Measurements from ENCODE around the gene FBXL16. TPM values are rescaled to one million over a fixed set of nuclear protein-coding genes. Genes with fewer than 3 reads are reported as not detected.

FBXL16 gene
- total RNA-seq, 1 donor from 2014 or later, result 3.0 TPM

DNA sequence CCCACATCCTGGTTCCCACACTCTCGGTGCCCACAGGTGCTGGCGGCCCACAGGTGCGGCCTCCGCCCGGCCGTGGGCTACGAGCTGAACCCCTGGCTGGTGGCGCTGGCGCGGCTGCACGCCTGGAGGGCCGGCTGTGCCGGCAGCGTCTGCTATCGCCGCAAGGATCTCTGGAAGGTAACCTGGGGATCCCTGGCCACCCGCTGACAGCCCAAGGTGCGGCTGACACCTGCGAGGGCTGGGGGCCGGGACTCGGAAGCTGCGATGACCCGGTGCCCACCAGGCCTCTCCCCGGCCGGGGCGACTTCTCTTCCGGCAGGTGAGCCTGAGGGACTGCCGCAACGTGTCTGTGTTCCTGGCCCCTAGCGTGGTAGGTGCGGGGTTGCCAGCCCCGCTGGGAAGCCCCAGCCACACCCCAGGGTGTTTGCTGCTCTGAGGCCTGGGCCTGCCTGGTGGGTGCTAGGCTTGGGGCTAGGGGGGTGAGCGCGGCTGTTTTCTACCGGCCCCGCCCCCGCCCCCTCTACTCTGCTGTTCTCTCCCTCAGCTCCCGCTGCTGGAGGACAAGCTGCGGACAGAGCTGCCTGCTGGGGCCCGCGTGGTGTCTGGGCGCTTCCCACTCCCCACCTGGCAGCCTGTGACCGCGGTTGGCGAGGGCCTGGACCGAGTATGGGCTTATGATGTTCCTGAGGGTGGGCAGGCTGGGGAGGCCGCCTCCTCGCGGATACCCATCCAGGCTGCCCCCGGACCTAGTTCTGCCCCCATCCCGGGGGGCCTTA lies 16.4 kb upstream of the FBXL16 start:
- Mint-ChIP-seq H3K27me3 (ENCODE audit: low read depth) (peaks cover 12% of the 10 kb centered on the region), H3K9me3 (no peaks in the 10 kb centered on the region), H3K4me3 (peak overlapping the region; percentile 72), H3K27ac (ENCODE audit: unreplicated experiment) (no peak overlapping the region), H3K36me3 (ENCODE audit: low read depth) (no peaks in the 10 kb centered on the region), H3K4me1 (peaks cover 21% of the 10 kb centered on the region)
- no peak for DNase-seq (ENCODE audit: low read depth, low spot score)
- TF ChIP-seq, protein P1, sequence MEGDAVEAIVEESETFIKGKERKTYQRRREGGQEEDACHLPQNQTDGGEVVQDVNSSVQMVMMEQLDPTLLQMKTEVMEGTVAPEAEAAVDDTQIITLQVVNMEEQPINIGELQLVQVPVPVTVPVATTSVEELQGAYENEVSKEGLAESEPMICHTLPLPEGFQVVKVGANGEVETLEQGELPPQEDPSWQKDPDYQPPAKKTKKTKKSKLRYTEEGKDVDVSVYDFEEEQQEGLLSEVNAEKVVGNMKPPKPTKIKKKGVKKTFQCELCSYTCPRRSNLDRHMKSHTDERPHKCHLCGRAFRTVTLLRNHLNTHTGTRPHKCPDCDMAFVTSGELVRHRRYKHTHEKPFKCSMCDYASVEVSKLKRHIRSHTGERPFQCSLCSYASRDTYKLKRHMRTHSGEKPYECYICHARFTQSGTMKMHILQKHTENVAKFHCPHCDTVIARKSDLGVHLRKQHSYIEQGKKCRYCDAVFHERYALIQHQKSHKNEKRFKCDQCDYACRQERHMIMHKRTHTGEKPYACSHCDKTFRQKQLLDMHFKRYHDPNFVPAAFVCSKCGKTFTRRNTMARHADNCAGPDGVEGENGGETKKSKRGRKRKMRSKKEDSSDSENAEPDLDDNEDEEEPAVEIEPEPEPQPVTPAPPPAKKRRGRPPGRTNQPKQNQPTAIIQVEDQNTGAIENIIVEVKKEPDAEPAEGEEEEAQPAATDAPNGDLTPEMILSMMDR (conservative IDR thresholded peaks at IDR 0.05), result no peak

DNA sequence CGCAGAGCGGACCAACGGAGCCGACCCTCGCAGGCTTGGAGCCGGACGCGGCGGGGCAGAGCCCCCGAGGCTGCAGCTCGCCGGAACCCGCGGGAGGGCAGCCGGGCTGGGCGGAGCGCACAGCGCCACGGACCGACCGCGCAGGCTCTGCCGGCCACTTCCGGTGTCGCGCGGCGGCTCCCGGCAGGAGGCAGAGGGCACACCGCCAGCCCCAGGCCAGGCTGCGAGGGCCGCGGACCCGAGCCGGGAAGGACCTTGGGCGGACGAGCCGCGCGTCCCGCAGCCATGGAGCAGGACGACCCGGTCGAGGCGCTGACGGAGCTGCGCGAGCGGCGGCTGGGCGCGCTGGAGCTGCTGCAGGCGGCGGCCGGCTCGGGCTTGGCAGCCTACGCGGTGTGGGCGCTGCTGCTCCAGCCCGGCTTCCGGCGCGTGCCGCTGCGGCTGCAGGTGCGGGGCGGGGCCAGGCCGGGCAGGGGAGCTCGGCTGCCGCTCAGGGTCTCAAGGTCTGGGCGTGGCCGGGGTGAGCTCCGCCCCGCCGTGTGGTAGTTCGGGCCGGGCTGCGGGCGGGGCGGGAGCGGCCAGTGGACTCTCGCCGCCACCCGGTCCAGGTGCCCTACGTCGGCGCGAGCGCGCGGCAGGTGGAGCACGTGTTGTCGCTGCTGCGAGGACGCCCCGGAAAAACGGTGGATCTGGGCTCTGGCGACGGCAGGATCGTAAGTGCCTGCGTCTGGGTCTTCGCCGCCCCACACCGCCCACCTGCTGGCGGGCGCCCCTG lies 15.6 kb upstream of the FBXL16 start, which contains the start of gene ANTKMT:
Gene ANTKMT (plus strand): TSS at position 157 of the 775 bp plus-strand sequence. CDS start 129 bp downstream, at position 286.
- Mint-ChIP-seq H3K27me3 (ENCODE audit: low read depth) (peaks cover 11% of the 10 kb centered on the region), H3K27ac (ENCODE audit: unreplicated experiment) (peak within 1 kb of the TSS; percentile 92), H3K4me3 (peak within 1 kb of the TSS; percentile 94), H3K9me3 (no peaks in the 10 kb centered on the region), H3K36me3 (ENCODE audit: low read depth) (no peaks in the 10 kb centered on the region), H3K4me1 (peaks cover 24% of the 10 kb centered on the region)
- TF ChIP-seq, protein P1 (conservative IDR thresholded peaks at IDR 0.05), result peak; percentile 16
- peak; percentile 73 for DNase-seq (ENCODE audit: low read depth, low spot score)

DNA sequence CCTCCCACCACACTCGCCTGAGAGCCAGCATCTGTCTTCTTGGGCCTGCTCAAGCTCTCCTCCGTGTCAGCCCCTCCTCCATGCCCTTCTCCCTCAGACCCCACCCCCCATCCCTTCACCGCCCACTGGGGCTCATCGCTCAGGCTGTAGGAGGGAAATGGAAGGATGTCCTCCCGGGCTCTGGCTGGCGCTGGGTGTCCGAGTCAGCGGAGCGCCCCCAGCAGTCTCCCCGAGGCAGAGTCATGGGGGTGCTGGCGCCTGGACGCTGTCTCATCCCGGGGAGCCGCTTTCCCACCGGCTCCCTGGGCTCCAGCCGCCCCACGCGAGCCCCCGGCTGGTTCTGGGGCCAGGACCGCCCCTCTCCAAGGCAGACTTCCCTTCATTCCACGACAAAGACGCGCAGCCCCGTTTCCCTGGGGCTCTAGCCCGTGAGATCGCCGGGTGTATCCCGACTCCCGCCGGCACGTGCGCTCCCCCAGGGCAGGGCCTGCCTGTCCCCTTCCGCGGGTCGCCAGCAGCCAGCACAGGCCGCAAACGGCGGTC lies 14.9 kb upstream of the FBXL16 start:
- Mint-ChIP-seq H3K27me3 (ENCODE audit: low read depth) (peaks cover 14% of the 10 kb centered on the region), H3K9me3 (no peaks in the 10 kb centered on the region), H3K4me3 (peak overlapping the region; percentile 94), H3K4me1 (peaks cover 27% of the 10 kb centered on the region), H3K27ac (ENCODE audit: unreplicated experiment) (peak overlapping the region; percentile 92), H3K36me3 (ENCODE audit: low read depth) (no peaks in the 10 kb centered on the region)
- DNase-seq (ENCODE audit: low read depth, low spot score), result peak; percentile 53
- TF ChIP-seq, protein P1 (conservative IDR thresholded peaks at IDR 0.05), result no peak

DNA sequence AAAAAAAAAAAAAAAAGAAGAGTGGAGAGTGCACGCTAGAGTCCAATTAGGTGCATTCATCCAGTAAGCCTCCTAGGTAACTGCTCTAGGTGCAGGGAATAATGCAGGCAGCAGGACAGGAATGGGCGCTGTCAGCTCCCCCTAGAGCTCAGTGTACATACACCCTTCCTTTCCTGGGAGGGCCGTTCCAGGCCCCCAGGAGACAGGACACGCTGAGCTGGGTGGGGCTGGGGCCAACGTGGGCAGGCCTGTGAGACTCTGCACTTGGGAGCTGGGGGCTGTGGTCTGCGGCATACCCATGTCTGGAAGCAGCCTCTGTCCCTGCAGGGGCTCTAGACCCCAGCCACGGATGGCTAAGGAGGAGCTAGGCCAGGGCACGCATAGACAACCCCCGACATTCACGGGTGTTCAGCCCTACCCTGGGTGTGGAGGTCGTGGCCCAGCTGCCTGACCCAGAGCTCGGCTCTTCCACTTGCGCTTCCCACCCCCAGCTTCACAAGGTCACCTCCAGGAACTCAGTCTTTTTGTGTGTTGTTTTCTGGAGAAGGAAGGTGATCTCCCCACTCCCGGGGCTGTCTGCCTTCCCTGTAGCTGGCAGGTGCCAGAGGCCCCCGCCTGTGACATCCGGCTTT lies 14.3 kb upstream of the FBXL16 start:
- peak overlapping the region; percentile 94 for H3K4me3 Mint-ChIP-seq
- peak overlapping the region; percentile 92 for H3K27ac Mint-ChIP-seq (ENCODE audit: unreplicated experiment)
- H3K36me3 Mint-ChIP-seq (ENCODE audit: low read depth), result no peaks in the 10 kb centered on the region
- DNase-seq (ENCODE audit: low read depth, low spot score), result no peak
- H3K9me3 Mint-ChIP-seq, result no peaks in the 10 kb centered on the region
- TF ChIP-seq, protein P1 (conservative IDR thresholded peaks at IDR 0.05), result peak; percentile 30
- H3K4me1 Mint-ChIP-seq, result peaks cover 27% of the 10 kb centered on the region
- H3K27me3 Mint-ChIP-seq (ENCODE audit: low read depth), result peaks cover 12% of the 10 kb centered on the region

DNA sequence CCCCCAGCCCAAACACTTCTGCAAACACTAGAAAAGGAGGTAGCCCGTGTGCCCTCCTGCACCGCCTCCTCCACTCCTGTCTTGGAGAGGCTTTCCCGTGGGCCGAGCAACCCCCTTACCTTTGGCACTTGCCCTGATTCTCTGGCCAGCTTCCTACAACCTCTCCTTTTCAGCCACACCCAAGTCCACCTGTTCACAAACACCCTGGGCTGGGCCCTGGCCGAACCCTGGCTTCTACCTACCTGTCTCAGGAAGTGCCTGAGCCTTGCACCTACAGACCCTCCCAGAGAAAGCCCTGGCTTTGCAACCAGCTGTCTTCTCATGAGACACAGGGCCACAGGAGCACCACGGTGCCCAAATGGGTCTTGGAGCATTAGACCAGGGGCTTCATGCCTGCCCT lies 13.3 kb upstream of the FBXL16 start:
- Mint-ChIP-seq H3K27ac (ENCODE audit: unreplicated experiment) (peak overlapping the region; percentile 19), H3K27me3 (ENCODE audit: low read depth) (peaks cover 12% of the 10 kb centered on the region), H3K4me1 (peaks cover 27% of the 10 kb centered on the region), H3K9me3 (no peaks in the 10 kb centered on the region), H3K4me3 (peak overlapping the region; percentile 94), H3K36me3 (ENCODE audit: low read depth) (no peaks in the 10 kb centered on the region)
- no peak for DNase-seq (ENCODE audit: low read depth, low spot score)
- TF ChIP-seq, protein P1 (conservative IDR thresholded peaks at IDR 0.05), result no peak

Data from neural crest cell (in vitro differentiated cells).